ENCODE results near the gene WDR6. TPM values are rescaled to one million over a fixed set of nuclear protein-coding genes. Genes with fewer than 3 reads are reported as not detected.
A peak's percentile ranks its signal among the peaks of the same experiment; 100 is the strongest.

Gene WDR6
- total RNA-seq, 2 experiments from 2014 or later: 101 to 128 TPM

- intact Hi-C loops (cut with micrococcal nuclease; ENCODE audit: unreplicated experiment): loop anchor here (5.0 kb wide), 1 partner anchor 88 kb away; the partner anchor contains the start of gene QRICH1
- H3K79me2 ChIP-seq (ENCODE audit: insufficient read depth, low read depth, low read length): peaks cover 18% of the 10 kb centered on the region; the same call in 1 of the 2 replicates
- no peak overlapping the region for H2AFZ ChIP-seq (ENCODE audit: low read length)
- ChIA-PET POLR2A (no interaction called here), CTCF (ENCODE audit: unreplicated experiment) (no interaction called here)
- no peak for DNase-seq (ENCODE audit: low spot score)
- peaks cover 9% of the 10 kb centered on the region; the same call in 1 of the 2 replicates for H4K20me1 ChIP-seq (ENCODE audit: insufficient read depth, low read length)
- no peaks in the 10 kb centered on the region for H3K9me2 ChIP-seq (ENCODE audit: insufficient read depth, low read length)
- H3K27ac ChIP-seq (ENCODE audit: low read depth, low read length, poor library complexity, severe bottlenecking): no peak overlapping the region
- BruUV-seq (replicated peaks): no TSS peak
- H3K36me3 ChIP-seq (ENCODE audit: insufficient read depth, low read length): peaks cover 5% of the 10 kb centered on the region; the same call in 1 of the 2 replicates
- no peaks in the 10 kb centered on the region for H3K9me3 ChIP-seq (ENCODE audit: low read length)
- H3K4me2 ChIP-seq (ENCODE audit: low read length): no peak overlapping the region
- H3K4me3 ChIP-seq (ENCODE audit: low read depth, low read length, poor library complexity, severe bottlenecking): no peak overlapping the region
- TF ChIP-seq, protein P1, sequence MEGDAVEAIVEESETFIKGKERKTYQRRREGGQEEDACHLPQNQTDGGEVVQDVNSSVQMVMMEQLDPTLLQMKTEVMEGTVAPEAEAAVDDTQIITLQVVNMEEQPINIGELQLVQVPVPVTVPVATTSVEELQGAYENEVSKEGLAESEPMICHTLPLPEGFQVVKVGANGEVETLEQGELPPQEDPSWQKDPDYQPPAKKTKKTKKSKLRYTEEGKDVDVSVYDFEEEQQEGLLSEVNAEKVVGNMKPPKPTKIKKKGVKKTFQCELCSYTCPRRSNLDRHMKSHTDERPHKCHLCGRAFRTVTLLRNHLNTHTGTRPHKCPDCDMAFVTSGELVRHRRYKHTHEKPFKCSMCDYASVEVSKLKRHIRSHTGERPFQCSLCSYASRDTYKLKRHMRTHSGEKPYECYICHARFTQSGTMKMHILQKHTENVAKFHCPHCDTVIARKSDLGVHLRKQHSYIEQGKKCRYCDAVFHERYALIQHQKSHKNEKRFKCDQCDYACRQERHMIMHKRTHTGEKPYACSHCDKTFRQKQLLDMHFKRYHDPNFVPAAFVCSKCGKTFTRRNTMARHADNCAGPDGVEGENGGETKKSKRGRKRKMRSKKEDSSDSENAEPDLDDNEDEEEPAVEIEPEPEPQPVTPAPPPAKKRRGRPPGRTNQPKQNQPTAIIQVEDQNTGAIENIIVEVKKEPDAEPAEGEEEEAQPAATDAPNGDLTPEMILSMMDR (conservative IDR thresholded peaks at IDR 0.05; ENCODE audit: low read length): no peak
- no peak for TF ChIP-seq EZH2phosphoT487 (IDR thresholded peaks at IDR 0.05; ENCODE audit: borderline replicate concordance, low read depth, low read length)
- peaks cover 18% of the 10 kb centered on the region for H3K4me1 ChIP-seq (ENCODE audit: insufficient read depth, low read length, poor library complexity, severe bottlenecking)
These were observed 2.6 kb upstream of the WDR6 start for GRCh38 chr3:49004352-49005302.

DNA sequence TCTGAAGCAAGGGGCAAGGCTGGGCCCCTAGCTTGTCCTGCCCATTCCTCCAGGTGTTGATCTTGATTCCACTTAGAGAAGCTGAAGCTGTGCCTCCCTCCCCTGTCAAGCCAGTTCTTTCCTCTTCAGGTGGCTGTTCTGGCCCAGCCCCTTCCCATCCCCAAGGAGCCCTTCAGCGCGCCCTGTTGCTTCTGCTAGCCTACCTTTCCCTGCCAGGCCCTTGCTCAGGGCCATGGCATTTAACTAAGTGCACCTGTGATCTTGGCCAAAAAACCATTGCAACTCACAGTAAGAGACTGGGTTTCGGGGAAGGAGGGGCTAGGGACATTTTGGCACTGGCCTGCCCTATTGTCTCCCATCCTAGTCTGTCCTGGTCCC lies 1.9 kb upstream of the WDR6 start:
- peaks cover 7% of the 10 kb centered on the region; the same call in 1 of the 2 replicates for H3K36me3 ChIP-seq (ENCODE audit: insufficient read depth, low read length)
- H3K4me1 ChIP-seq (ENCODE audit: insufficient read depth, low read length, poor library complexity, severe bottlenecking): peaks cover 18% of the 10 kb centered on the region
- ChIA-PET POLR2A (no interaction called here), CTCF (ENCODE audit: unreplicated experiment) (no interaction called here)
- intact Hi-C loops (cut with micrococcal nuclease; ENCODE audit: unreplicated experiment): loop anchor here (5.0 kb wide), 1 partner anchor 87 kb away; the partner anchor contains the start of gene QRICH1
- no peak overlapping the region for H2AFZ ChIP-seq (ENCODE audit: low read length)
- H3K9me3 ChIP-seq (ENCODE audit: low read length): no peaks in the 10 kb centered on the region
- peaks cover 21% of the 10 kb centered on the region; the same call in 1 of the 2 replicates for H3K79me2 ChIP-seq (ENCODE audit: insufficient read depth, low read depth, low read length)
- H3K27ac ChIP-seq (ENCODE audit: low read depth, low read length, poor library complexity, severe bottlenecking): no peak overlapping the region
- no peak for DNase-seq (ENCODE audit: low spot score)
- TF ChIP-seq EZH2phosphoT487 (IDR thresholded peaks at IDR 0.05; ENCODE audit: borderline replicate concordance, low read depth, low read length): no peak
- H3K9me2 ChIP-seq (ENCODE audit: insufficient read depth, low read length): no peaks in the 10 kb centered on the region
- H4K20me1 ChIP-seq (ENCODE audit: insufficient read depth, low read length): peaks cover 9% of the 10 kb centered on the region; the same call in 1 of the 2 replicates
- no peak overlapping the region for H3K4me2 ChIP-seq (ENCODE audit: low read length)
- H3K4me3 ChIP-seq (ENCODE audit: low read depth, low read length, poor library complexity, severe bottlenecking): no peak overlapping the region
- BruUV-seq (replicated peaks): no TSS peak

- POLR2A ChIA-PET: no interaction called here
These were observed 1.2 kb upstream of the WDR6 start for GRCh38 chr3:49005998-49006397.

More at GRCh38 chr3:49005998-49006397, 1.2 kb upstream of the WDR6 start:
- no TSS peak for BruUV-seq (replicated peaks)
- intact Hi-C loops (cut with micrococcal nuclease; ENCODE audit: unreplicated experiment): loop anchor here (2.0 to 5.0 kb wide), 2 partner anchors 15 to 86 kb away; partner anchors contain the start of genes P4HTM and QRICH1
- Histone ChIP-seq H3K27ac (ENCODE audit: low read depth, low read length, poor library complexity, severe bottlenecking) (no peak overlapping the region), H3K36me3 (ENCODE audit: insufficient read depth, low read length) (peaks cover 7% of the 10 kb centered on the region; the same call in 1 of the 2 replicates), H3K79me2 (ENCODE audit: insufficient read depth, low read depth, low read length) (peaks cover 21% of the 10 kb centered on the region; the same call in 1 of the 2 replicates), H3K4me3 (ENCODE audit: low read depth, low read length, poor library complexity, severe bottlenecking) (peak overlapping the region; percentile 78), H4K20me1 (ENCODE audit: insufficient read depth, low read length) (peaks cover 9% of the 10 kb centered on the region; the same call in 1 of the 2 replicates), H3K4me2 (ENCODE audit: low read length) (peak overlapping the region; percentile 99), H3K9me2 (ENCODE audit: insufficient read depth, low read length) (no peaks in the 10 kb centered on the region), H3K4me1 (ENCODE audit: insufficient read depth, low read length, poor library complexity, severe bottlenecking) (peaks cover 18% of the 10 kb centered on the region), H3K9me3 (ENCODE audit: low read length) (no peaks in the 10 kb centered on the region), H2AFZ (ENCODE audit: low read length) (no peak overlapping the region)
- DNase-seq (ENCODE audit: low spot score): no peak
- TF ChIP-seq, protein P1 (conservative IDR thresholded peaks at IDR 0.05; ENCODE audit: low read length): no peak
- no peak for TF ChIP-seq EZH2phosphoT487 (IDR thresholded peaks at IDR 0.05; ENCODE audit: borderline replicate concordance, low read depth, low read length)
- CTCF ChIA-PET (ENCODE audit: unreplicated experiment): no interaction called here

Data from OCI-LY7 (cell line).